ENCODE data around the gene FBXO7. TPM values are rescaled to one million over a fixed set of nuclear protein-coding genes. Genes with fewer than 3 reads are reported as not detected.
"Not testable (repeated sequence)": the region's sequence is repeated elsewhere in the genome, so short reads cannot be mapped to it uniquely, and the experiment has no call there.

FBXO7 gene
- total RNA-seq, 1 donor from 2014 or later, result 105 TPM

DNA sequence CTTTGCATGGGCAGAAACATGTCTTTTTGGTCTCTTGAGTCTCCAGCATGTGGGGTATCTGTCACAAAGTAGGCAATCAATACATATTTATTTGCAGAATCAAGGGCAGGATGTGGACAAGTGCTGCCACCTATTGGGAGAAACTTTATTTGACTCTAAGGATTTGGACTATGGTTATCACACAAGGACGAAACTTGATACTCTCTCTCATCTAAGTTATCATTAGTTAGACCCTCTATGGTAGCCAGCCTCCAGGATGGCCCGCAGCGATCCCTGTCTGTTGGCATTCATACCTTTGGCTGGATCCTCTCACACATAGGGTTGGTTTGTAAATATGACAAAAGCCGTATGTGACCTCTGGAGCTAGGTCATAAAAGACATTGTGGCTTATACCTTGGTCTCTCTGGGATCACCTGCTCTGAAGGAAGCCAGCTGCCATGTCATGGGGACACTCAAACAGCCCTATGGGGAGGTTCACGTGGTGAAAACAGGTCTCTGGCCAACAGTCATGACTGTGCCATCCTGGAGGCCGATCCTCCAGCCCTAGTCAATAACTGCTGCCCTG lies 1.1 kb upstream of the FBXO7 start:
- Histone ChIP-seq H3K4me3 (ENCODE audit: low read depth, low read length) (peak overlapping the region; percentile 85), H3K27me3 (ENCODE audit: control insufficient read depth, insufficient read depth, low read length) (no peaks in the 10 kb centered on the region), H3K36me3 (ENCODE audit: control insufficient read depth, insufficient read depth, low read length) (no peaks in the 10 kb centered on the region)
- TF ChIP-seq, protein P1, sequence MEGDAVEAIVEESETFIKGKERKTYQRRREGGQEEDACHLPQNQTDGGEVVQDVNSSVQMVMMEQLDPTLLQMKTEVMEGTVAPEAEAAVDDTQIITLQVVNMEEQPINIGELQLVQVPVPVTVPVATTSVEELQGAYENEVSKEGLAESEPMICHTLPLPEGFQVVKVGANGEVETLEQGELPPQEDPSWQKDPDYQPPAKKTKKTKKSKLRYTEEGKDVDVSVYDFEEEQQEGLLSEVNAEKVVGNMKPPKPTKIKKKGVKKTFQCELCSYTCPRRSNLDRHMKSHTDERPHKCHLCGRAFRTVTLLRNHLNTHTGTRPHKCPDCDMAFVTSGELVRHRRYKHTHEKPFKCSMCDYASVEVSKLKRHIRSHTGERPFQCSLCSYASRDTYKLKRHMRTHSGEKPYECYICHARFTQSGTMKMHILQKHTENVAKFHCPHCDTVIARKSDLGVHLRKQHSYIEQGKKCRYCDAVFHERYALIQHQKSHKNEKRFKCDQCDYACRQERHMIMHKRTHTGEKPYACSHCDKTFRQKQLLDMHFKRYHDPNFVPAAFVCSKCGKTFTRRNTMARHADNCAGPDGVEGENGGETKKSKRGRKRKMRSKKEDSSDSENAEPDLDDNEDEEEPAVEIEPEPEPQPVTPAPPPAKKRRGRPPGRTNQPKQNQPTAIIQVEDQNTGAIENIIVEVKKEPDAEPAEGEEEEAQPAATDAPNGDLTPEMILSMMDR (IDR thresholded peaks at IDR 0.05; ENCODE audit: insufficient read depth, low read length, poor library complexity, severe bottlenecking), result peak; percentile 53
- DNase-seq (ENCODE audit: low read depth), result no peak

DNA sequence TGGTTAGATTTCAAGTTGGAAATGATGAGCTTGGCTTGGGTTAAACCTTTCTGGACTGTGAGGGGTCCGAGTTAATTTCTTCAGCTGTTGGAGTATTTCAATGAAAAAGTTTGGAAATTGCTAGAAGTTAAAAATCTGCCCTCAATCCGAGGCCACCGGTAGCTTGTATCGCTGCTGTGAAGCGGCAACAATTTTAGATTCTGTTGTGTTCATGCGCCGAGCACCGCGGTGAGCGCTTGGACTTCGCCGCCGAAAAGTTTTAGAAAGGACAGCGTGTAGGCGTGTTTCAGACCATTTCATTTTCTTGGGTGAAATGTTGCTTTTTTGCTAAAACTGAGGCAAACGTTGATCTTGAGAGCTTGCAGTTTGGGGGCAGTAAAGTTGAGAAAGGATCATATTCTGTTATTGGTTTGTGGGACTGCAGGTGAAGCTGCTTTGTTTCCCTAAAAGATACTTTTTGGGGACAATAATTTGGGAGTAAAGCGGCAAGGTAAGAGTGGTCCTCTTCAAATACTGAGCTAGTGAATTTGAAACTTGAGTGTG lies 928 bp downstream of the FBXO7 start:
- no peak for DNase-seq (ENCODE audit: low read depth)
- Histone ChIP-seq H3K27me3 (ENCODE audit: control insufficient read depth, insufficient read depth, low read length) (no peaks in the 10 kb centered on the region), H3K4me3 (ENCODE audit: low read depth, low read length) (peak overlapping the region; percentile 85), H3K36me3 (ENCODE audit: control insufficient read depth, insufficient read depth, low read length) (no peaks in the 10 kb centered on the region)
- TF ChIP-seq, protein P1 (IDR thresholded peaks at IDR 0.05; ENCODE audit: insufficient read depth, low read length, poor library complexity, severe bottlenecking), result no peak

DNA sequence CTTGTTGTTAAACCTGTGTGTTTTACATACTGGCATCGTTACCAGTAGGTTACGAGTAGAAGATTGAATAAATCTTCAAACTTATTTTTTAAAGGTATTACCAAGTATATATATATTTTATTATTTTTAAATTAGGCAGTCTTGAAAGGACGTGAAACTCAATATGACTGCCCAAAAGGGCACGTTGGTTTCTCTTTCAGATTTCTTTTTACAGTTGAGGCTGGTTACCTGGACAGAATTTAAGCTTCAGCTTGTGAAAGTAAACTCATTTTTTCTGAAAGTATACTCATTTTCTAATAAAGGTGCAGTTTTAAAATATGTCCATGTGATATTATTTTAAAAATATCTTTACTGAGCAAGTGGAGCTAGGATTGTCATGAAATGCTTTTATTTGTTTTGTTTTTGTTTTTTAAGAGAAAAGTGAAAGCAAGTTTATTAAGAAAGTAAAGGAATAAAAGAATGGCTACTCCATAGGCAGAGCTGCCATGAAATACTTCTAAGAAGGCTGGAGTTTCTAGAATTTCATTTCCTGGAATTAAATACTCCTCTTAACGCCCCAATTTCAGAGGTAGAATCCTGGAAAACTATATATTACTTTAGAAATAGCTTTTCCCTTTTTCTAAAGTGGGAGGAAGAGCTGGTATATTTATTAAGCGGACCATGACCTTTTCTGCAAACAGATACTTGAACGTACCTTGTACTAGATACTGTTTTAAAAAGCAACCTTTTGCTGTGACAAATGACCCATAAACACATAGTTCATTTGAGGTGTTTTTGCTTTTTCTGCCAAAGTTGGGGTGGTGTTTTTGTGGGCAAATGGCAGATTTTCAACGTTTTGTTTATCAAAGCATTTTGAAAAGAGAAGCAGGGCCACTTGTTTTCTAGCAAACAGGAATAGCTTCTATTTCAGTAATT lies 1.9 kb downstream of the FBXO7 start:
- no peak for DNase-seq (ENCODE audit: low read depth)
- TF ChIP-seq, protein P1 (IDR thresholded peaks at IDR 0.05; ENCODE audit: insufficient read depth, low read length, poor library complexity, severe bottlenecking), result no peak

DNA sequence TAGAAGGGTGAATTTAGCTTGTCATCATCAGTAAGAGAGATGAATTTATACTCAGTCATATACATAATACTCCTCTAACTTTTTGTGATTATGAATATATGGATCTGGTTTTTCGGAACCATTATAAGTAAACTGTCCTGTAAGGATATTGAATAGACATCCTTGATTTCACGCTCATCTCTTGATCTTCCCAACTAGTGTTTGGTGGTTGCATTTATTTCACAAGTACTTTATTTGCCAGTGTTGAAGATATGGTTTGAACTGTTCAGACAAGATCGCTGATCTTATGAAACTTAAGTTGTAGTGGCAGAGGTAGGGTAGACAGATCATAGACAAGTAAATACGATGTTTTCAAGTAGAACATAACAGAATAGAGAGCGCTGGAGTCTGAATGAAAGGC lies 3.0 kb downstream of the FBXO7 start:
- H3K4me3 ChIP-seq (ENCODE audit: low read depth, low read length), result no peak overlapping the region
- no peaks in the 10 kb centered on the region for H3K36me3 ChIP-seq (ENCODE audit: control insufficient read depth, insufficient read depth, low read length)
- no peak for DNase-seq (ENCODE audit: low read depth)
- no peaks in the 10 kb centered on the region for H3K27me3 ChIP-seq (ENCODE audit: control insufficient read depth, insufficient read depth, low read length)
- TF ChIP-seq, protein P1 (IDR thresholded peaks at IDR 0.05; ENCODE audit: insufficient read depth, low read length, poor library complexity, severe bottlenecking), result no peak

More for the DNA sequence above, 1.9 kb downstream of the FBXO7 start:
- Histone ChIP-seq H3K27me3 (ENCODE audit: control insufficient read depth, insufficient read depth, low read length) (no peaks in the 10 kb centered on the region), H3K36me3 (ENCODE audit: control insufficient read depth, insufficient read depth, low read length) (no peaks in the 10 kb centered on the region), H3K4me3 (ENCODE audit: low read depth, low read length) (peak overlapping the region; percentile 85)

DNA sequence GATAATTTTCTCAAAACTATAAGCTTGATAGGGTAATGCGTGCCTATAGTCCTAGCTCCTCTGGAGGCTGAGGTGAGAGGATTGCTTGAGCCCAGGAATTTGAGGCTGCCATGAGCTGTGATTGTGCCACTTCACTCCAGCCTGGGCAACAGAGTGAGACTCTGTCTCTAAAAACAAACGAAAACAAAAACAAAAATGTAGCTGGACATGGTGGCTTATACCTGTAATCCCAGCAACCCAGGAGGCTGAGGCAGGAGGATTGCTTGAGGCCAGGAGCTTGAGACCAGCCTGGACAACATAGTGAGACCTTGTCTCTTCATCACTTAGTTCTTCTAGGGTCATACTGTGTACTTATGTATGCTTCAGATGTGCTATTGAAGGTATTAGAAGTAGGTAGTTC lies 3.9 kb downstream of the FBXO7 start:
- not testable (repeated sequence) for H3K36me3 ChIP-seq (ENCODE audit: control insufficient read depth, insufficient read depth, low read length); H3K4me3 ChIP-seq (ENCODE audit: low read depth, low read length); DNase-seq (ENCODE audit: low read depth); H3K27me3 ChIP-seq (ENCODE audit: control insufficient read depth, insufficient read depth, low read length)

DNA sequence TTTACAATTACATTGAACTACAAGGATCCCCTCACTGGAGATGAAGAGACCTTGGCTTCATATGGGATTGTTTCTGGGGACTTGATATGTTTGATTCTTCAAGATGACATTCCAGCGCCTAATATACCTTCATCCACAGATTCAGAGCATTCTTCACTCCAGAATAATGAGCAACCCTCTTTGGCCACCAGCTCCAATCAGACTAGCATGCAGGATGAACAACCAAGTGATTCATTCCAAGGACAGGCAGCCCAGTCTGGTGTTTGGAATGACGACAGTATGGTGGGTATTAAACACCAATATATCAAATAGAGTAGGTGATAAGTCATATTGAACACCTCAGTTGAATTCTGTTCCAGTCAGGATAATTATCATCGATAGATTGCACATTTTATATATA lies 4.4 kb downstream of the FBXO7 start:
- no peak for DNase-seq (ENCODE audit: low read depth)
- H3K27me3 ChIP-seq (ENCODE audit: control insufficient read depth, insufficient read depth, low read length), result no peaks in the 10 kb centered on the region

More for the DNA sequence above, 4.4 kb downstream of the FBXO7 start:
- TF ChIP-seq, protein P1 (IDR thresholded peaks at IDR 0.05; ENCODE audit: insufficient read depth, low read length, poor library complexity, severe bottlenecking), result no peak
- no peak overlapping the region for H3K4me3 ChIP-seq (ENCODE audit: low read depth, low read length)
- H3K36me3 ChIP-seq (ENCODE audit: control insufficient read depth, insufficient read depth, low read length), result no peaks in the 10 kb centered on the region
